Adipocyte (in vitro differentiated cells): ENCODE data around the gene TLE6.

ENCODE experiments used
- DNase-seq: peaks from one replicate; pipeline ENCODE4 v3.0.0-alpha.2; 2015; ENCODE audit warnings: low read depth
- H3K27me3 ChIP-seq: replicated peaks from 2 replicates; pipeline ENCODE4 v1.7.0; 2013; ENCODE audit warnings: mild to moderate bottlenecking, low read length, moderate library complexity; ENCODE audit not compliant: control insufficient read depth, insufficient read depth
- H3K36me3 ChIP-seq: 2 replicates; pipeline ENCODE4 v1.7.0; 2013; ENCODE audit warnings: low read length, mild to moderate bottlenecking, moderate library complexity; ENCODE audit not compliant: control insufficient read depth, insufficient read depth, severe bottlenecking
- H3K4me1 ChIP-seq: 2 replicates; pipeline ENCODE4 v1.7.0; 2013; ENCODE audit warnings: mild to moderate bottlenecking, low read length, moderate library complexity; ENCODE audit not compliant: control insufficient read depth, insufficient read depth
- H3K4me3 ChIP-seq: 2 replicates; pipeline ENCODE4 v1.7.0; 2013; ENCODE audit warnings: mild to moderate bottlenecking, low read length, moderate library complexity
- H3K9ac ChIP-seq: 2 replicates; pipeline ENCODE4 v1.7.0; 2013; ENCODE audit warnings: mild to moderate bottlenecking, low read length, moderate library complexity
- H3K9me3 ChIP-seq: 2 replicates; pipeline ENCODE4 v1.7.0; 2013; ENCODE audit warnings: mild to moderate bottlenecking, low read length, moderate library complexity; ENCODE audit not compliant: control insufficient read depth

Gene TLE6

GRCh38 chr19:3041761-3042620 lies 64.6 kb downstream of the TLE6 start:
- Histone ChIP-seq H3K36me3 (no peaks in the 10 kb centered on the region), H3K27me3 (no peaks in the 10 kb centered on the region), H3K4me3 (no peak overlapping the region), H3K9ac (no peak overlapping the region), H3K4me1 (no peaks in the 10 kb centered on the region), H3K9me3 (no peaks in the 10 kb centered on the region)
- DNase-seq, result no peak

GRCh38 chr19:3042621-3043267 lies 65.4 kb downstream of the TLE6 start:
- Histone ChIP-seq H3K4me1 (no peaks in the 10 kb centered on the region), H3K36me3 (no peaks in the 10 kb centered on the region), H3K9me3 (no peaks in the 10 kb centered on the region), H3K27me3 (no peaks in the 10 kb centered on the region), H3K9ac (no peak overlapping the region), H3K4me3 (no peak overlapping the region)
- no peak for DNase-seq
